Measurements from ENCODE around the gene JARID2.

Gene JARID2

DNA sequence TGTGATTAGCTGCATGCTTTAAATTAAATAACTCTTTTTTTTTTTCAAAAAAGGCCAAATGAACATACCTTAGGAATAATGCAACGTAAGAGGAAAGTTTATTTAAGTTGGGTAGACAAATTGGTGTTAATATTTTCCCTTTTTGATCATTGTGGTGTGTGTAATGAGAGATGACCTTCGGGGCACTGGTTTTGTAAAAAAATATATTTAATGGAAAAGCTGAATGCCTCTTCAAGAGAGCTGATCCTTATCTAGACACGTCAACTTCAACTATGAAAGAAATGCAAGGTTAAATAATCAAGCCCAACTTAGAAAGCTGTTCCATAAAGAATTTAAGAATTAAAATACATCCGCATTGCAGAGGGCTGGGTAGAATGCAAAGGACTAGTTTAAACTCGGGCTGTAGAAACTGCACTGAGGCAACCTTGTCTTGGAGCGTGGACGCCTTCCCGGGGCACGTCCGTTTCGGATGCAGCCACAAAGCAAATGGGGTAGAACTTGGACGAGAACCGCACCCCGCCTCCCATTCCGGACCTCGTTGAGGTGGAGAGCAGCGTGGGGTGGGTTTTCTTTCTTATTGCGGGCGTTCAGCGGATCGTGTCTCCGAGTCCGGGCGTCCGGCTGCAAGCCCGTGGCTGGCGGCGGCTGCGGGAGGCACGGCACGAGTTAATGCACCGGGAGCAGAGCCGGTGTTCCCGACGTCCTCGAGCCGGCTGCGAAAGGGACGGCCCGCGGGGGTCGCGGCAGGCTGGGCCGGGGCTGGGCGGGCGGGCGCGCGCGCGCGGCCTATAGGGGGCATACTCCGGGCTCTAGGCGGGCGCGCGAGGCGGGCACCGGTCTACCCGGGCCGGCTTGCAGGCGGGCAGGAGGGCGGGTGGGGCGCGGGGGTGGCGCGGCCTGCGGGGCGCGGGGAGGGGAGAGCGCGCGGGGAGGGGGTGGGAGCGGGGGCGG lies 1.9 kb downstream of the JARID2 start:
- no peak for DNase-seq

DNA sequence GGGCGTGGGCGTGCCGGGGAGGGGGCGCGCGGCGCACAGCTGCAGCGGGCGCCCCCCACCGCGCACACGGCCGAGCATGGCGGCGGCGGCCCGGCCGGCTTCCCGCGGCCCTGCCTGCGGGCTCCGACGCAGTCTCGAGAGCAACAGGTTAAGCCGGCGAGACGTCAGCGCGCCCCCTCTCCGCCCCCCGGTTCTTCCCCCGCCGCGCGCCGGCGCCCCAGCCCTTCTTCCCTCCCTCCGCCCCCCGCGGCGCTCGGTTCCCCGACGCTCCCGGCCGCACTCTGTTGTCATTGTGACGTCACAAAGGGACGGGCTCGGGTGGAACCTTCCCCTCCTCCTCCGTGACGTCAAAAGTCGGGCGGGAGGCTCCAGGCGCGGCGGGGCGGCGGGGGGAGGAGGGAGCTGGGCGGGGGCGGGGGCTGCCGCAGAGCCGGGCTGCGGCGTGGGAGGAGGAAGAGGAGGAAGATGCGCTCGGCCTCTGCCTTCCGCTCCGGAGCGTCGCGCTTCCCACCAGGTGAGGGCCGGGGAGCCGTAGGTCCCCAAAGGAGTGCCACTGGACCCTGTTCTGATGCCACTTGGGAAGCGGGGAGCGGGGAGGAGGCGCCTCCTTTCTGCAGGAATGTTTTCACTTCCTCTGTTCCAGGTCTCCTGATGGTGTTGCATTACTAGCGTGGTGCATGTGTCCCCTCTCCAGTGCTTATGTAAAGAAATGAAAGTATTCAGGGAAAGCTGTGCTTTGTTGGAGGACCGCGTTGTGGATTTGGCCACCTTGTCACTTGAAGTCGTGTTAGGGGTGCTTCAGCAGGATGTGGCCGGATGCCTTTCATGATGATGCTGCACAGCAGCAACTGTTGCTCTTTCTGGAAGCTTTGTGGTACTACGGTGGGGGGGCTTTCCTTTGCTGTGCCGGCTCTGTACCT lies 2.8 kb downstream of the JARID2 start:
- peak; percentile 77 for DNase-seq

DNA sequence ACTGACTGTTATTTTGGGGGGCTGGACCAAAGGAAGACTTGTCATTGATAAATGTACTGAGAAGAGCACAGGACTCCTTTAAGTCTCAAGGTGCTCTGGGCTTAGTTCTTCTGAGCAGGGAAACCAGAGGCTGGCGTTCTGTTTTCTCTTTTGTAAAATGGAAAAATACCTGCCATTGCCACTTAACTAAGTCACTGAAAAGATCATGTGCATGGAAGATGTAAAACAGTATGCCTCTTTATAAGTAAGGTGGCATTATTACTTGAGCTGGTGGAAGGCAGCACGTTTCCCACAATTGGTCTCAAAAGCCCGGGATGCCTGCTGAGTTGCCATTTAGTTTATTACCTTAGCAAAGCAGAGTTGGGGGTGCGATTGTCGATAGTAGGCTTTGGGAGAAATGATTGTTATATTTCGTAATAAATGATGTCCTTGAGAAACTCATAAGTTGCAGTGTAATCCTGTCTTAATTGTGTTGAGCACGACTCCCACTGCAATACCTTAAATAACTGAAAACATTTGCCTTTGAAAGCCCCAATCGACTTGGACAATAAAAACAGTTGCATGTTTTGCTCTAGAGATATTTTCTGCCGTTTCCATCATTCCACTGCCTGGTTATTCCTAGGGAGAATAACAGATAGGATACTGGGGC lies 3.6 kb downstream of the JARID2 start:
- DNase-seq = no peak

DNA sequence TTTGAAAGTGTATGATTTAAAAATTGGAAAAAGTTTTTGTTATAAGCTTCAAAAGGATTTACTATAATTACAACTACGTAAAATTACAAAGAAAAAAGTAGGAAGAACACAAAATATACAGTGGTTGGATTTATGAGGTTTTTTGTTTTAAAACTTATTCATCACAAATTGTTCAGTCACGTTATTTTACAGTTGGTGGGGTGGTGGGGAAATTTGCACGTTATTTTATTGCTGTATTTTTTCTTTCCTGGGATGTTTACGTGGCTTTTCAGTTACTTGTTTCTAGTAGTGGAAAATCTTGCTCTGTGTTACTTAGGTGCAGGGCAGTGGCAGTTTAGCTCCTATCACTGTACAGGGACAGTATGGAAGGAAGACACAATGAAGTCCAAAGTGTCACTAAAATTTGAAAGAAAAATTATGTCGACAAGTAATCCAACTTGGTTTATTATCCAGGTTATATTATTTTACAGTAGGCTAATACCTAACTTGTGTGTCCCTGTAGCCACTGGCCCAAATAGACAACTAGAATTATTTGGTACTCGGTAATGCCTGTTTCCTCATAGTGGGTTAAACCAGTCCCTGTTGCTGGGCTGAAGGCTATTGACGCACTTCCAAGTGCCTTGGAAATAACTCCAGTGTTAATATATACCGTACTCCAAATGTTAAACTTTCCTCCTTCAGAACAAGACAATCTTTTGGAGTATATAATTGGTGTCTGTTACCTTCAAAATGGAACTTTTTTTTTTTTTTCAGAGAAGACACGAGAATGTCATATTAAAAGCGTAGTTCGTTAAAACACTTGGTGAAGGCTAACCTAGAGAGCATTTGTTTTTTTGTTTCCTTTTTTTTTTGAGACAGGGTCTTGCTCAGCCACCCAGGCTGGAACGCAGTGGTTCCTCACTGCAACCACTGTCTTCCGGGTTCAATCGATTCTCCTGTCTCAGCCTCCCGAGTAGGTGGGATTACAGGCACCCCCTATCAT lies 4.6 kb downstream of the JARID2 start:
- DNase-seq = no peak

DNA sequence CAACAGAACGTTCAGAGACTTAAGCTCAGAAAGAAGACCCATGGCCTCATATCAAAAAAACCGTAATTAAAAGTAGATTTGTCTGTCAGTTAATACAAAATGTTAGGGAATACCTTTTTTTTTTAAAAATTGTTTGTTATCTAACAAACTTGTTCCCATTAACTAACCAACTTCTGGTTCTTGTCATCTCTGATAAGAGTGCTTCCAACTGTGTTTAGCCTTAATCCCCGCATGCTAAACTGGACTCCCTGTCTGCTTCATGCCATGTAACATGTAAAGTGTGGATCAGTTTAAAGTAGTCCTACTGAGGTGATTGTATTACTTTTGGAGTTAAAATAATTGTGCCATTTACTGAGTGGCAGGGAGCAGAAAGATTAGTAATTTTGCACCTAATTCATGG lies 6.3 kb downstream of the JARID2 start:
- no peak for DNase-seq

DNA sequence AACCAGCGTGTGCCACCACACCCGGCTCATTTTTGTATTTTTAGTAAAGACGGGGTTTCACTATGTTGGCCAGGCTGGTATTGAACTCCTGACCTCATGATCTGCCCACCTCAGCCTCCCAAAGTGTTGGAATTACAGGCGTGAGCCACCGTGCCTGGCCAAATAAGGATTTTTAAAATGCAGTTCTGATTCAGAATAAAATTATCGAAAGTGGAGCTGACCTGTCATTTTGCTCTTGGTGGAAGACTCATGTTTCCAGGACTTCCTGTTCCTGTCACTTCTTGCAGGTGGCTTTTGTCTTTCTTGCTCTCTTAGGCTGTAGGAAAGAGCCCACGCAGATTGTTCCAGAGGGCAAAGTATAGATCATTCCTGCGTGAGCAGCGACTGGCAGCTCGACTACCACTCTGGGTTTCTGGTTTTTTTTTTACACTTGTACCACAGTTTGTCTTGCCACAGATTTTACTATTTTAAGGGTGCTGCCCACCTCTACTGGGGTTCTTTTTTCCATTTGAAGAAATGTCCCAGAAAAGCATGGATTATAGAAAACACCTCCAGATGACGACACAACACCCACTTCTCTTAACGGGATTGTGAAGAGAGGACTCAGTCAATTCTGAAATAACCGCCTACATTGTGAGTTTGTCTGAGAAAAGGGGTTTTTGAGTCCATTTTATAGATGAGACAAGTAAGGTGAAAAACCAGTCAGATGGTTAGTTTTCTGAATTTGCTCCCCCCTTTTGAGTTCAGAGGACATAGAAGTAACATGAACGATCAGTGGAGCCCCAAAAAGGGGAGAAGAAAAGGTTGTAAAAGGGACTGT lies 7.5 kb downstream of the JARID2 start:
- DNase-seq = no peak

DNA sequence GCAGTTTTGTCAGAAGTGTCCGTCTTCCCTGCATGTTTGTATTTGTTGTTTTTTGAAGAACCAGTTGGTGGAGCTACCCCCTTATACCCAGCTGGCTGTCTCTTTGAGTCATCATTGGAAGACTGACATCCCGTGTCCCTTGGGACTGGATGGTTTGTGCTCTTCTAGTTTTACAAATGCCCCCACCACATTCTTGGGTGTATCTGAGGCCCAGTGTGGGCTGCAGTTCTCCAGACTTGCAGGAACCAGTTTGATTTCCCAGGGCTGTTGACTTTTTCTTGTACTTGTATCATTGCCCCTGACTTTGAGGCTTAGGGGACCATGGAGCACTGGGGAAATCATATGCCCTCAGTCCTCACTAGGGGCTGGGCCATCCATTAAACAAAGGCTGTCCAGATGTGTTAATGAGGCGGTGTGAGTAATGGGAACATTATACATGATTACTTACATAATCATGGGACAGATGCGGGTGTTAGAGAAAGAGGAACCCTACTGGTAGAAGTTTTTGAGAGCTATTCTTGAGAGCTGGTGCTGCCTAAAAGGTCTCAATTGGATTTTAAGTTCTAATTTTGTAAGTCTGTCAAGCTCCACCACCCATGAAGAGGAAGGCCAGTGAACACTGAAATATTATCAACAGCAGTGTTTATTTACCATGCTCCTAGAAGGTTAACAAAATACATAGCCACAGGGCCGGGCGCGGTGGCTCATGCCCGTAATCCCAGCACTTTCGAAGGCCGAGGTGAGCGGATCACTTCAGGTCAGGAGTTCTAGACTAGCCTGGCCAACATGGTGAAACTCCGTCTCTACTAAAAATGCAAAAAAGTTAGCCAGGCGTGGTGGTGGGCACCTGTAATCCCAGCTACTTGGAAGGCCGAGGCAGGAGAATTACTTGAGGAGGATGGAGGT lies 8.5 kb downstream of the JARID2 start:
- peak; percentile 35 for DNase-seq

DNA sequence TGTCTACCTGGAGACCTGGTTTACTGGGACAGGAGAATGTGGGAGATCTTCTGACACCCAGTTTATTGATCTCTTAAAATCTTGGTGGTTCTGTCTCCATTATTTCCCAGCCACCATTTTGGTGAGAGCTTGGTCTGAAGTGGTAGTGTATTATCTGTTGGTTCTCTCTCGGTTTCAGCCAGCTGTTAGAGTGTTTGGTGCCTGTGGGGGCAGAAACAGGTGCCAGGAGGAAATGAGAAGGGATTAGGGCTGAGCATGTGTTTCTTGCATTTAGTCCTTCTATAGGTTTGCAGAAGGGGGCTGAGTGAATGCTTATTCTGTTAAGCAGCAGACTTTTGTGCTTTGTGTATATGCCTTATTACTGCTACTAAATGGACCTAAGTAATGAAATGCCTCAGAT lies 9.6 kb downstream of the JARID2 start:
- no peak for DNase-seq

DNA sequence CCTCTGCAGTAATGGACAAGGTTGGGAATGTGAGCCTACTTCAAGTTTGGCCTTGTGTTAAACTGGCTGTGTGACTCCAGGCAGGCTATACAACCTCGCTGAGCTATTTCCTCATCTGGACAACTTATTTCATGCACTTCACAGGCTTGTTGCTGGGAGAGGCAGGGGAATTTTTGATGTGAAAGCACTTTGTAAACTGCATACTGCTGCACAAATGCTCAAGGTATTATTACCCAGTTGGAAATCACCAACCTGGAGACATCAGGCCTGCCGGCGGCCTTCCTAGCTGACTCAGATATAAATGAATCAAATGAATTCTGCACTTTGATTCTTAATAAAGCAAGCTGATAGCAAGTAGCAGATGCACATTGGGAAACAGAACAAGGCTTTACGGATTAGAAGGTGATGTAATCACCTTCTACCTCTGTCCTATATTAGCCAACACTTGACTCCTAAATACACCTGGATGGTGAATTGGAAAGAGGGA lies 10.1 kb downstream of the JARID2 start:
- DNase-seq = no peak

DNA sequence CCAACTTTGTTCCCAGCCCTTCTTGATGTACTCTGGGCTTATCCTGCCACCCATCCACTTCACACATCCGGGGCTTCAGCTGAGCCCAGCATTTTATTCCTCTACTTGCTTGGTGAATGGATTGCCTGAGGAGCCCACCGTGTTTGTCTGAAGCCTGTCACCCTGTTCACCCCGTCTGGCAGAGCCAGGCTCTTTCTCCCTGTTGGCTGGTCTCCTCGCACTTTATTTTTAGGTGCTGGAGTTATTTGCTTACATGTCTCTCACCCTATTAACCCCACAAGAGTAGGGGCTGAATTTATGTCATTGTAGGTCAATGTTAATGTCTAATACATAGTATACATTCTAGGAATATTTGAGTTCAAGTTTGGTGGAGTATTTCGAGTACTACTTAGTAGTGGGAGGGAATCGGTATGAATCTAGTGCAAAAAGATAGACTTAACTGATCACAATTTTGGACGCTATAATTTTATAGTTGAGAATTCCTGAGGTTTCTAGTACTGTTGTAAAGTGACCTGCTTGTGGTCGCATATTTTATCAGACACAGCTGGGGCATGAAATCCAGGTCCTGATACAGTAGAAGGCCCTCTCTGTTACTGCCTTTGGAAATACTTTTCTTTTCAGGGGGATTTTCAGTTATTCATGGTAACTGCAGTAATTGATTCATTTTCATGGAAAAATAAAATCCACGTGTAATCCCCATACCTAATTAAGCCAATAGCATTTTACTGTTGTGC lies 10.8 kb downstream of the JARID2 start:
- DNase-seq = no peak

DNA sequence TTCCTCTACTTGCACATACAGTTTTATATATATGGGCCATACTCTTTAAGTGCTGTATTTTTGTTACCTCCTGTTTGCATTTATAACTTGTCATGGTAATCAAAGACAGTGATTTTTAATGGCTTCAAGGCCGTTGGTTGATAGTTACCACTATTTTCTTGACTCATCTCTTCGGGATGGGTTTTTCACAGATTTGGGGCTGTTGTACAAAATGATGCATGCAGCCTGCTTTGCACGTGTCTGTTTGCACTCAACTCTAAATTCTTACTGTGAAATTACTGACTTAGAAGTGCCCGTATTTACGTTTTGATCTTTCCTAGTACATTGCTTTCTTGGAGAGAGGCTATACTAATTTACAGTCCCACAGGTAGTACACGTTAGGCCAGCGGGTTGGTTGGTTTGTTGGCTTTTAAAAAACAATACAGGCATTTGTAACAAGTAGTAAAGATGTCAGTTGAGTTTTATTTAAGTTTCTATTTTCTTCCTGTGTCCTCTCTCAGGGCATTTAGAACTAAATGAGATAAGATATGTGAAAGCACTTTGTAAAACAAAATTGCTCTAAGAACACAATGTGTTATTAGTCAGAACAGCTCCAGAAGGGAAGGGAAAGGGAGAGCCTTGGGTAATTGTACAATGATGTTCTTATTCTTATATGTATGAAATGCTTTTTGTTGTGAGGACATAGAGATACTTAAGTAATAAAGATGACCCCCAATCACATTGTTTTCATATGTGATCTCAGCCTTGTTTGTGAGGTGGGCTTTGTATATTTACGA lies 11.7 kb downstream of the JARID2 start:
- no peak for DNase-seq

DNA sequence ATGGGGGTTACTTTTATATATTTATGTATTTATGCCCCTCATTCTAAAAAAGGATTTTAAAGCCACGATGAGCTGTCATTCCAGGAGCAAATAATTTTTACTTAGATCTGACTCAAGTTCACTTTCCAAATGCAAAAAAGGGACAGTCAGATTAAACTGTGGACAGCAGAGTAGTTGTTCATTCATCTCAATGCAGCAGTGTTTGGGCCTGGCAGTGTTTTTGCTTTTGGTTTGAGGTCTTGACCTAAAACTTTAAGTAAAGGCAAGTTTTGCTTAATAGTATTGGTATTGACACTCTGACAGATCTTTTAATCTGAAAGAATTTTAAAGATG lies 13.9 kb downstream of the JARID2 start:
- DNase-seq = no peak

DNA sequence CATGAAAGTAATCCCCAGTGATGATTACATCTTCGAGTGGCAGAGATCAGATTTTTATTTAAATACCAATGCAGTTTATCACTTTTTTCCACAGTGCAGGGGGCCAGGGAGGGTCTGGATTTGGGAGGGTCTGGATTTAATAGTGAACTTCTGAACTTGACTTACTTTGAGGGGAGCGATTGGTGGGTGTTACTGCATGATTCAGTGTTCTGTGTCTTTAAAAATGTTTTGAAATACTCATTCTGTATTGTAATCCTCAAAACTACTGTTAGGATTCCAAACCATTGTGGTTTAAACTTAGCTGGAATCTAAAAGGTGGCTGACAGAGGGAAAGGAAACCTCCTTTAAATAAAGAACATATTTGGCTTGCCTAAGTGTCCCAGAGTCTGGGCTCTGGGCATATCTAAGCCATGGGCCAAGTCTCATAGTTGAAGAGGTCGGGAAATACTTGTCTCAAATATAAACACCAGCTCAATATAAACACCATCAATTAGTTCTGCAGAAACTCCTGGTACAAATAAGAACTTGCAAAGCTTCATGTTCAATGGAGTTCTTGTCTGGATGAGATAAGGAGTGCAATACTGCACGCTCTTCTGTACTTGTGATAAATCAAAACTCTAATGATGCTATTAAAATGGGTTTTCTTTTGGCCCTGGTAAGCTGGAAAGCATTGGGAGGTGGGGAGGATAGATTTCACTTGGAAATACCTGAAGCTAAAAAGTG lies 14.4 kb downstream of the JARID2 start:
- no peak for DNase-seq

DNA sequence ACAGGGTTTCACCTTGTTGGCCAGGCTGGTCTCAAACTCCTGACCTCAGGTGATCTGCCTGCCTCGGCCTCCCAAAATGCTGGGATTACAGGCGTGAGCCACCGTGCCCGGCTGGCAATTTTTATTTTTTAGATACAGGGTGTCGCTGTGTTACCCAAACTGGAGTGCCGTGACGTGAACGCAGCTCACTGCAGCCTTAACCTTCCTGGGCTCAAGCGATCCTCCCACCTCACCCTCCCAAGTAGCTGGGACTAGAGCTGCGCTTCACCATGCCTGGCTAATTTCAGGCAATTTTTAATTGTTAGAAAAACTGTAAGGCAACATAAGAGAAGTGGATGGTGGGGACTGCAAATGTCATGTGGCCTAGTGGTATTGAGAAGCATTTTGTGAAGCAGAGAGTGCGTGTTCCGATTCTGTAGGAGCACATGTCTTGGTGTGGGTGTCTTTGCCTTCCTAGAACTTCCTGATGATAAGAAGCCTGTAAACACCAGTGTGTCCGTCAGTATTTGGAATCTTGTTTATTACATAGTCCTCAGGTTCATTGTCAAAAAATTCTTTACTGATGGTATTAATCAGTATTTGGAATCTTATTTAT lies 18.0 kb downstream of the JARID2 start:
- DNase-seq = no peak

DNA sequence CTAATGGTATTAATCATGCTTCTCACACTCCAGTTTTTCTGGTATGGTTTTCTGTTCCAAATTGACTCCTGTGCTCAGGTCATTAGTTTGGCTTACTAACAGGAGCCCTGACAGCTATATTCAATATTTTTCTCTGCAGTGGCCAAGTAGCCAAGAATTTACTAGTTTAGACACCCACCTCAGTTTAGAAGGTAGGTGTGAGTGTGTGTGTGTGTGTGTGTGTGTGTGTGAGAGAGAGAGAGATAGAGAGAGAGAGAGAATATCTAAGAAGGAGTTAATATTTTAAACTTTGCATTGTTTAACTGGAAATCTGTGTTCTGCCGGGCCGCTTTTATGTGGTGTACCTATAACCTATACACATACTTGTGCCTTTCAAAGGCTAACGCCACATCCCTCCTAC lies 18.5 kb downstream of the JARID2 start:
- DNase-seq = no peak

DNA sequence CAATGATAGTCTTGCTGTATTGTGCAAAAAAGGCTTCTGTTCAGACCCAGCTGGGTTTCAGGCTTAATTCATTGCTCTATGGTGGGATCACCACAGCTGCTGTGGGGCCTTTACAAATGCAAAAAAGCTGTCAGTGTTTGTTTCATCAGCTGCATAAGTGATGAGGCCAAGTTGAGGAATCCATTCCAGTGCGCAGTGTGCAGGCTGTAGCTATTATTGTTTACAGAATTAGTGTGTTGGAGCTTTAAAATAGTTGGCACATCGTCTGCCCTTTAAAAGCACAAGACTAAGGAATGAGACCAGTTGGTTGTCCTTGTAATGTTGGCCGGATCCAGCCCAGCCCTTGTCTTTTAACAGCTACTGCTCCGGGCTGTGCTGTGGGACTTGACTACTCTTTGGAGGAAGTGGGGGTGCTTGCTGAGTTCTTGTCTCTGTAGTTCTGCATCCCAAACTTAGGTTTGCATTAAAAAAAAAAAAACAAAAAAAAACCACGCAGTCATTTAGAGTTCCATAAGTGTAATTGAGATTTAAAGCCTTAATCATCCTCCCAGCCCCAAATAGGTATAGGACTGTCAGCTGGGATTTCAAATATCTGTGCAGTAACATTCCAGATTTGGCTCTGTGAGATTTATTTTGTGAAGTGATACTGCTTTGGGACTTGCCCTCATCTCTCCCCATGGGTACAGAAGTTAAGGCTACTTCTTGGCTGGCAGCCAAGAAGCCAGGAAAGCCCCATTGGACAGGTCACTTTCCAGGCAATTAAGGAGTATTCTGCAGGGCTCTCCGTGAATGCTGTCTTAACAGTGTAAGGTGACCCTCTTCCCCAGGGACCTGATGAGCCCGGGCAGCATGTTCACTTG lies 19.3 kb downstream of the JARID2 start:
- DNase-seq = no peak
